Loucy (cell line): ENCODE data around the gene HK1.

Source experiments
- EZH2phosphoT487 ChIP-seq: fragments of 200-600 bp; IDR thresholded peaks from 2 replicates; pipeline ENCODE4 v1.6.1; 2018; ENCODE audit warnings: antibody characterized with exemption, mild to moderate bottlenecking, moderate library complexity, borderline replicate concordance
- TF ChIP-seq, protein P1 (sequence below): fragments of 200-600 bp; sonication (generic); conservative IDR thresholded peaks from 2 replicates; pipeline ENCODE4 v1.5.1; 2014; ENCODE audit warnings: mild to moderate bottlenecking, antibody characterized with exemption, low read length

DNA sequence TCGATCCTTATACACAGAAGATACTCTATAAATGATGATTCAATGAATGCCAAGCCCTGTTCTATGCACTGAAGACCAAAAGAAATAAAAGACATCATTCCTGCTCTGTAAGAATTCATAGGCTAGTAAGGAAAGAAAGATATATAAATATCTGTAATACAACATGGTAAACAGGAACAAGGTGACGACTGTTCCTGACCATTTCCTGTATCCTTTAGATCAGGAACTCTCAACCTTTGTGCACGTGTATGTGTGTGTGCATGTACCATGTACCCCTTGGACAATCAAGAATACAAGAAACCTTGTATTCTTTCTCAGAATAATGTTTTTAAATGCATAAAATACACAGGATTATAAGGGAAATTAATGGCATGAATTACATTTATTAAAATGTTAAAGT is 7.3 kb upstream of the HK1 start:
- no peak for TF ChIP-seq EZH2phosphoT487
- TF ChIP-seq, protein P1, sequence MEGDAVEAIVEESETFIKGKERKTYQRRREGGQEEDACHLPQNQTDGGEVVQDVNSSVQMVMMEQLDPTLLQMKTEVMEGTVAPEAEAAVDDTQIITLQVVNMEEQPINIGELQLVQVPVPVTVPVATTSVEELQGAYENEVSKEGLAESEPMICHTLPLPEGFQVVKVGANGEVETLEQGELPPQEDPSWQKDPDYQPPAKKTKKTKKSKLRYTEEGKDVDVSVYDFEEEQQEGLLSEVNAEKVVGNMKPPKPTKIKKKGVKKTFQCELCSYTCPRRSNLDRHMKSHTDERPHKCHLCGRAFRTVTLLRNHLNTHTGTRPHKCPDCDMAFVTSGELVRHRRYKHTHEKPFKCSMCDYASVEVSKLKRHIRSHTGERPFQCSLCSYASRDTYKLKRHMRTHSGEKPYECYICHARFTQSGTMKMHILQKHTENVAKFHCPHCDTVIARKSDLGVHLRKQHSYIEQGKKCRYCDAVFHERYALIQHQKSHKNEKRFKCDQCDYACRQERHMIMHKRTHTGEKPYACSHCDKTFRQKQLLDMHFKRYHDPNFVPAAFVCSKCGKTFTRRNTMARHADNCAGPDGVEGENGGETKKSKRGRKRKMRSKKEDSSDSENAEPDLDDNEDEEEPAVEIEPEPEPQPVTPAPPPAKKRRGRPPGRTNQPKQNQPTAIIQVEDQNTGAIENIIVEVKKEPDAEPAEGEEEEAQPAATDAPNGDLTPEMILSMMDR: no peak
